ENCODE measurements around the gene SOX6. TPM values are rescaled to one million over a fixed set of nuclear protein-coding genes. Genes with fewer than 3 reads are reported as not detected.

Gene SOX6
- total RNA-seq, 3 donors from 2014 or later: 2.0 to 8.0 (median 7.9) TPM

DNA sequence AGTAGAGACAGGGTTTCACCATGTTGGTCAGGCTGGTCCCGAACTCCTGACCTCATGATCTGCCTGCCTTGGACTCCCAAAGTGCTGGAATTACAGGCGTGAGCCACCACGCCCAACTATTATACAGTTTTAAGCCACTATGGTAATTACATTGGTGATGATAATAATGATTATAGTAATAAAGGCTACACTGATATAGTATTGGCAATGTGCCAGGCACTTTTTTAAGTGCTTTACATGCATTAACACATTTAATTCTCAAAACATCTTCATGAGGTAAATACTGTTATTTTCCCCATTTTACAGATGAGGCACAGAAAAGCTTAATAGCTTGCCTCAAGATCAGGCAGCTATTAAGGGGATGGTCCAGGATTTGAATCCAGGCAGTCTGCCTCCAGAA is 222.5 kb downstream of the SOX6 start:
- Histone ChIP-seq H3K36me3 (no peaks in the 10 kb centered on the region), H3K4me1 (no peaks in the 10 kb centered on the region), H3K27me3 (no peaks in the 10 kb centered on the region), H3K27ac (no peak overlapping the region), H3K9me3 (peaks cover 0 to 16% of the 10 kb centered on the region in 2 donors), H3K4me3 (no peak overlapping the region)
- intact Hi-C loops (cut with DNase I; ENCODE audit: low total_unique reads): no loop called here
- no peak for TF ChIP-seq POLR2AphosphoS5 (IDR thresholded peaks at IDR 0.05)
- no peak for TF ChIP-seq POLR2A (IDR thresholded peaks at IDR 0.05)
- TF ChIP-seq, protein P1, sequence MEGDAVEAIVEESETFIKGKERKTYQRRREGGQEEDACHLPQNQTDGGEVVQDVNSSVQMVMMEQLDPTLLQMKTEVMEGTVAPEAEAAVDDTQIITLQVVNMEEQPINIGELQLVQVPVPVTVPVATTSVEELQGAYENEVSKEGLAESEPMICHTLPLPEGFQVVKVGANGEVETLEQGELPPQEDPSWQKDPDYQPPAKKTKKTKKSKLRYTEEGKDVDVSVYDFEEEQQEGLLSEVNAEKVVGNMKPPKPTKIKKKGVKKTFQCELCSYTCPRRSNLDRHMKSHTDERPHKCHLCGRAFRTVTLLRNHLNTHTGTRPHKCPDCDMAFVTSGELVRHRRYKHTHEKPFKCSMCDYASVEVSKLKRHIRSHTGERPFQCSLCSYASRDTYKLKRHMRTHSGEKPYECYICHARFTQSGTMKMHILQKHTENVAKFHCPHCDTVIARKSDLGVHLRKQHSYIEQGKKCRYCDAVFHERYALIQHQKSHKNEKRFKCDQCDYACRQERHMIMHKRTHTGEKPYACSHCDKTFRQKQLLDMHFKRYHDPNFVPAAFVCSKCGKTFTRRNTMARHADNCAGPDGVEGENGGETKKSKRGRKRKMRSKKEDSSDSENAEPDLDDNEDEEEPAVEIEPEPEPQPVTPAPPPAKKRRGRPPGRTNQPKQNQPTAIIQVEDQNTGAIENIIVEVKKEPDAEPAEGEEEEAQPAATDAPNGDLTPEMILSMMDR (IDR thresholded peaks at IDR 0.05): no peak
- DNase-seq (ENCODE audit: low spot score in 2 of 2): no peak

DNA sequence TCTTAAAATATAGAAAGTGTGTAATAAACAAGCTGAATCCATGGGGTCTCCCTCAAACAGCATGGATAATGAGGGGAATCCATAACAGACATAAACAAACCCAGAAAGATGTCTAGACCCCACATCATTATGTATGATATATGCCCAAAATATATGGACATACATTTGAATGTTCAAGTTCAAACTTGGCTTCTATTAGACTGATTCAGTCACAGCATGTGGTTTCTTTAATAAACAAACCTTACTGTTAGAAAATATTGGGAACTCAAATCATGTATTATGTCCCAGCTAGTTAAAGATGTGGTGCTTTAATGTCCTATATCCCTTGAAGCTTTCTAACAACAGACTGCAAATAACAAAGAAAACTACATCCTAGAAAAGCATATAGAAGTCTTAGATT is 228.6 kb downstream of the SOX6 start:
- no peaks in the 10 kb centered on the region for H3K4me1 ChIP-seq
- intact Hi-C loops (cut with DNase I; ENCODE audit: low total_unique reads): no loop called here
- H3K27ac ChIP-seq: no peak overlapping the region
- H3K9me3 ChIP-seq: no peaks in the 10 kb centered on the region
- no peak for TF ChIP-seq POLR2A (IDR thresholded peaks at IDR 0.05)
- TF ChIP-seq, protein P1 (IDR thresholded peaks at IDR 0.05): no peak
- no peak for TF ChIP-seq POLR2AphosphoS5 (IDR thresholded peaks at IDR 0.05)
- no peak overlapping the region for H3K4me3 ChIP-seq
- H3K27me3 ChIP-seq: no peaks in the 10 kb centered on the region
- no peaks in the 10 kb centered on the region for H3K36me3 ChIP-seq
- no peak for DNase-seq (ENCODE audit: low spot score in 2 of 2)

DNA sequence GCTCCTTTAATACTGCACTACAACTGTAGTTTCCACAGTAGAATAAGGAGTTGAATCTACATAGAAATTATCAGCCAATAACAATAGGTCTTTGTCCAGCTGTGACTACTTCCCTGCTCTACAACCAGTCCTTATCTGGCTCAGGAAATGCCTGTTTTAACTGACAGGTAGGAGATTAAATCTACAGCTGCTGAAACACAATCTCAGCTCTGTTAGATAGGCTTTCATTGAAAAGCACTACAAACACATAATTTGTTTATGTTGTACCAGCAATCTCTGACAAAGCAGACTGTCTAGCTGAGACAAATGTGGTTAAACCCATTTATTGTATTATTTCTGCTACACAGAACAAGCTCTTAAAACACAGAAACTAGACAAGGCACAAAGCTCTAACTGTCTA is 230.0 kb downstream of the SOX6 start:
- no peak overlapping the region for H3K4me3 ChIP-seq
- no peak overlapping the region for H3K27ac ChIP-seq
- no peak for DNase-seq (ENCODE audit: low spot score in 2 of 2)
- no peaks in the 10 kb centered on the region for H3K27me3 ChIP-seq
- TF ChIP-seq POLR2AphosphoS5 (IDR thresholded peaks at IDR 0.05): no peak
- TF ChIP-seq, protein P1 (IDR thresholded peaks at IDR 0.05): no peak
- TF ChIP-seq POLR2A (IDR thresholded peaks at IDR 0.05): no peak
- intact Hi-C loops (cut with DNase I; ENCODE audit: low total_unique reads): no loop called here
- H3K9me3 ChIP-seq: no peaks in the 10 kb centered on the region
- no peaks in the 10 kb centered on the region for H3K36me3 ChIP-seq
- no peaks in the 10 kb centered on the region for H3K4me1 ChIP-seq

DNA sequence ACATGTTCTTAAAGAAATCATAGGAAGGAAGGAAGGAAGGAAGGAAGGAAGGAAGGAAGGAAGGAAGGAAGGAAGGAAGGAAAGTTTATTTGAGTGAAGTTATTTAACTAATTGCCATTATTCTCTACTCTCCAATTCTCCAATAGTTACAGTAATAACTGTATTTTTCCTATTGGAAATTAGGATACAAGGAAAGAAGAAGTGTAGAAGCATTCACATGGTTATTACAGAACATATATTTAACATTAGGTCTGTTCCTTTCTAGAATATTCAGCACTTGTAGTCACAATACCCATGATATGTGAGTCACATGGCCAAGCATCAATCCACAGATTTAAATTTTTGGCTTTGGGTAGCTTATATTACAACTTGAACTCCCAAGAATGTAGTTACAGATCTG is 230.6 kb downstream of the SOX6 start:
- Histone ChIP-seq H3K27me3 (no peaks in the 10 kb centered on the region), H3K27ac (no peak overlapping the region), H3K9me3 (no peaks in the 10 kb centered on the region), H3K4me1 (no peaks in the 10 kb centered on the region), H3K36me3 (no peaks in the 10 kb centered on the region), H3K4me3 (no peak overlapping the region)
- TF ChIP-seq POLR2AphosphoS5 (IDR thresholded peaks at IDR 0.05): no peak
- TF ChIP-seq, protein P1 (IDR thresholded peaks at IDR 0.05): no peak
- no peak for TF ChIP-seq POLR2A (IDR thresholded peaks at IDR 0.05)
- intact Hi-C loops (cut with DNase I; ENCODE audit: low total_unique reads): no loop called here
- DNase-seq (ENCODE audit: low spot score in 2 of 2): no peak

DNA sequence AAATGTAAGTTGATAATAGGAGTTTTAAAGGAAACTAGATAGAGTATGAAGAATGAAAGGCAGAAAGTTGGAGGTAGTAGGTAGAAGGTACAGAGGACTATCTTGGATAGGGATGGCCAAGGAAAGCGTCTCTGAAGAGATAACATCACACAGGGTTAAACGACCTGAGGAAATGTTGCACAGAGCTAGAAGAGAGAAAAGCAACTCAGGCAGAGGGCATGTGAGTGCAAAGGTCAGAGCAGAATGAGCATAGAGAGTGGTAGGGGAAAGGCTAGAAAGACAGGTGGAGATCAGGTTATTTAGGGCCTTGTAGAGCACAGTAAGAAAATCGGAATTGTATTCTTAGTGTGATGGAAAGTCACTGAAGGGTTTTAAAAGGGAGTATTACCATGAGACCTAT is 232.0 kb downstream of the SOX6 start:
- TF ChIP-seq POLR2AphosphoS5 (IDR thresholded peaks at IDR 0.05) (no peak), POLR2A (IDR thresholded peaks at IDR 0.05) (no peak)
- TF ChIP-seq, protein P1 (IDR thresholded peaks at IDR 0.05): no peak
- no peak overlapping the region for H3K27ac ChIP-seq

More for the DNA sequence above, 232.0 kb downstream of the SOX6 start:
- Histone ChIP-seq H3K4me1 (no peaks in the 10 kb centered on the region), H3K36me3 (no peaks in the 10 kb centered on the region), H3K4me3 (no peak overlapping the region), H3K27me3 (no peaks in the 10 kb centered on the region), H3K9me3 (no peaks in the 10 kb centered on the region)
- intact Hi-C loops (cut with DNase I; ENCODE audit: low total_unique reads): no loop called here
- DNase-seq (ENCODE audit: low spot score in 2 of 2): no peak
